HEK293 (cell line): Measurements from ENCODE around the gene YBX3.

Experiments used
- CTCF ChIA-PET: fragments of 350-600 bp; formaldehyde crosslinking; extraction: SDS; loops from one replicate; lab custom pipeline; 2021; ENCODE audit warnings: antibody characterized with exemption; lab: Yijun Ruan, JAX
- POLR2A ChIA-PET: fragments of 300-600 bp; formaldehyde crosslinking; extraction: SDS; loops from one replicate; lab custom pipeline; 2020; ENCODE audit warnings: antibody characterized with exemption, inconsistent platforms; lab: Yijun Ruan, JAX
- H3K27ac ChIP-seq: fragments of 200-500 bp; sonication (Bioruptor generic); 2 replicates; pipeline ENCODE4 v1.5.1; 2014; ENCODE audit warnings: low read depth, low read length, control low read depth, inconsistent platforms; ENCODE audit errors: extremely low read depth
- H3K36me3 ChIP-seq, 2 experiments: fragments of 200-500 bp in 1 of 2; sonication (Bioruptor generic) in 1 of 2; 1 replicate in 1 of 2; 2 replicates in 1 of 2; pipeline ENCODE4 v1.5.1; 2014 to 2017; ENCODE audit warnings: inconsistent platforms in 2 of 2, low read length in 2 of 2; ENCODE audit not compliant: control insufficient read depth in 2 of 2, insufficient read depth in 1 of 2
- H3K4me1 ChIP-seq: fragments of 200-500 bp; sonication (Bioruptor generic); 2 replicates; pipeline ENCODE4 v1.5.1; 2014; ENCODE audit warnings: mild to moderate bottlenecking, low read length, inconsistent platforms; ENCODE audit not compliant: control insufficient read depth, insufficient read depth
- H3K4me3 ChIP-seq: 2 replicates; pipeline ENCODE4 v1.5.1; 2011; ENCODE audit warnings: low read depth, mild to moderate bottlenecking, control low read depth, low read length, moderate library complexity
- H3K9me3 ChIP-seq: fragments of 200-500 bp; sonication (Bioruptor generic); 2 replicates; pipeline ENCODE4 v1.5.1; 2014; ENCODE audit warnings: low read depth, low read length, inconsistent platforms; ENCODE audit not compliant: control insufficient read depth, insufficient read depth
- ELK4 ChIP-seq: IDR thresholded peaks from 2 replicates; pipeline ENCODE4 v1.6.1; 2011; ENCODE audit warnings: mild to moderate bottlenecking, low read depth, low read length, borderline replicate concordance
- KLF17 ChIP-seq: fragments of 450-650 bp; formaldehyde crosslinking; IDR thresholded peaks from 2 replicates; pipeline ENCODE4 v1.5.1; 2016; ENCODE audit warnings: missing biosample characterization, missing genetic modification characterization
- PATZ1 ChIP-seq: fragments of 450-650 bp; formaldehyde crosslinking; IDR thresholded peaks from 2 replicates; pipeline ENCODE4 v1.5.1; 2016; ENCODE audit warnings: missing biosample characterization, missing genetic modification characterization
- PRDM4 ChIP-seq: fragments of 450-650 bp; formaldehyde crosslinking; IDR thresholded peaks from 2 replicates; pipeline ENCODE4 v1.5.1; 2017; ENCODE audit warnings: missing biosample characterization, missing genetic modification characterization
- SALL2 ChIP-seq: fragments of 450-650 bp; formaldehyde crosslinking; IDR thresholded peaks from 2 replicates; pipeline ENCODE4 v1.5.0; 2017; ENCODE audit warnings: missing biosample characterization, mild to moderate bottlenecking, missing genetic modification characterization, borderline replicate concordance
- SP2 ChIP-seq: fragments of 450-650 bp; formaldehyde crosslinking; IDR thresholded peaks from 2 replicates; pipeline ENCODE4 v1.5.1; 2016; ENCODE audit warnings: missing biosample characterization, missing genetic modification characterization
- ZBTB48 ChIP-seq: fragments of 450-650 bp; formaldehyde crosslinking; IDR thresholded peaks from 2 replicates; pipeline ENCODE4 v1.5.1; 2016; ENCODE audit warnings: missing biosample characterization, missing genetic modification characterization
- ZBTB49 ChIP-seq: fragments of 450-650 bp; formaldehyde crosslinking; IDR thresholded peaks from 2 replicates; pipeline ENCODE4 v1.5.1; 2016; ENCODE audit warnings: missing biosample characterization, missing genetic modification characterization, low read depth
- ZNF157 ChIP-seq: fragments of 450-650 bp; formaldehyde crosslinking; IDR thresholded peaks from 2 replicates; pipeline ENCODE4 v1.5.1; 2016; ENCODE audit warnings: missing biosample characterization, missing genetic modification characterization
- ZNF174 ChIP-seq: fragments of 450-650 bp; formaldehyde crosslinking; IDR thresholded peaks from 2 replicates; pipeline ENCODE4 v1.5.0; 2017; ENCODE audit warnings: missing biosample characterization, mild to moderate bottlenecking, missing genetic modification characterization
- ZNF280D ChIP-seq: fragments of 450-650 bp; formaldehyde crosslinking; IDR thresholded peaks from 2 replicates; pipeline ENCODE4 v1.5.1; 2016; ENCODE audit warnings: missing biosample characterization, missing genetic modification characterization
- ZNF48 ChIP-seq: fragments of 450-650 bp; formaldehyde crosslinking; IDR thresholded peaks from 2 replicates; pipeline ENCODE4 v1.5.1; 2016; ENCODE audit warnings: missing biosample characterization, missing genetic modification characterization
- ZSCAN18 ChIP-seq: fragments of 450-650 bp; formaldehyde crosslinking; IDR thresholded peaks from 2 replicates; pipeline ENCODE4 v1.5.1; 2016; ENCODE audit warnings: missing biosample characterization, missing genetic modification characterization

Gene YBX3

GRCh38 chr12:10689146-10689545 is 34.0 kb downstream of the YBX3 start:
- TF ChIP-seq PRDM4 (tag by site-specific recombination) (no peak), ZNF280D (tag by site-specific recombination) (no peak), SALL2 (tag by site-specific recombination) (no peak), ZNF174 (tag by site-specific recombination) (no peak), PATZ1 (tag by site-specific recombination) (no peak)
- TF ChIP-seq, all 188 proteins: peak for 0
- POLR2A ChIA-PET, result no interaction called here
- no peak overlapping the region for H3K27ac ChIP-seq
- H3K36me3 ChIP-seq, result peaks cover 5 to 12% of the 10 kb centered on the region in 2 experiments; a peak in 2 of 3 replicates
- H3K4me3 ChIP-seq, result no peak overlapping the region
- CTCF ChIA-PET, result interaction anchor here (0.6 to 0.8 kb wide), 3 partner anchors 10 to 538 kb away, joined by 3 to 4 read pairs (median 4); no protein-coding TSS in a partner anchor
- no peaks in the 10 kb centered on the region for H3K4me1 ChIP-seq
- H3K9me3 ChIP-seq, result no peaks in the 10 kb centered on the region

- no peak overlapping the region for H3K4me3 ChIP-seq
- H3K4me1 ChIP-seq, result no peaks in the 10 kb centered on the region
- TF ChIP-seq SP2 (tag by site-specific recombination) (no peak), ZNF157 (tag by site-specific recombination) (peak; percentile 96), ZBTB49 (tag by site-specific recombination) (no peak)
- TF ChIP-seq, all 188 proteins: peak for 1
- POLR2A ChIA-PET, result no interaction called here
- CTCF ChIA-PET, result no interaction called here
- H3K36me3 ChIP-seq, result peaks cover 5 to 8% of the 10 kb centered on the region in 2 experiments; a peak in 2 of 3 replicates
- H3K27ac ChIP-seq, result no peak overlapping the region
- H3K9me3 ChIP-seq, result no peaks in the 10 kb centered on the region
These were observed 35.1 kb downstream of the YBX3 start for GRCh38 chr12:10688042-10688441.

GRCh38 chr12:10673659-10674384 is 49.3 kb downstream of the YBX3 start, which contains the start of gene STYK1:
STYK1 (minus strand) TSS chr12:10674052; CDS start chr12:10634618, 39,434 bp downstream.
- Histone ChIP-seq H3K27ac (no peak within 1 kb of the TSS), H3K9me3 (no peaks in the 10 kb centered on the region), H3K36me3 (no peaks in the 10 kb centered on the region), H3K4me3 (peak within 1 kb of the TSS; percentile 64), H3K4me1 (no peaks in the 10 kb centered on the region)
- POLR2A ChIA-PET, result no interaction called here
- CTCF ChIA-PET, result interaction anchor here (0.6 kb wide), 1 partner anchor 76 kb away, joined by 3 read pairs; no protein-coding TSS in a partner anchor
- TF ChIP-seq ELK4 (no peak), ZSCAN18 (tag by site-specific recombination) (no peak), ZNF48 (no peak), ZBTB48 (tag by site-specific recombination) (no peak), KLF17 (tag by site-specific recombination) (no peak; the same call in 1 of the 2 replicates)
